ENCODE results near the gene WLS.
"Not testable (repeated sequence)": the region's sequence is repeated elsewhere in the genome, so short reads cannot be mapped to it uniquely, and the experiment has no call there.

WLS gene

GRCh38 chr1:68232289-68233148 lies at the start of gene WLS:
TSS of gene WLS (minus strand) at chr1:68232523. CDS start at chr1:68232299, 224 bp downstream.
- peak within 1 kb of the TSS; percentile 64 for H3K9ac ChIP-seq (ENCODE audit: low read length)
- peaks cover 4% of the 10 kb centered on the region for H3K4me1 ChIP-seq (ENCODE audit: control insufficient read depth, low read depth, low read length)
- no peaks in the 10 kb centered on the region for H3K9me3 ChIP-seq (ENCODE audit: control insufficient read depth, low read depth, low read length)
- H3K4me3 ChIP-seq (ENCODE audit: low read length), result peak within 1 kb of the TSS; percentile 81
- H3K27me3 ChIP-seq (ENCODE audit: control insufficient read depth, insufficient read depth, low read length), result peaks cover 100% of the 10 kb centered on the region
- H3K27ac ChIP-seq (ENCODE audit: low read length), result no peak within 1 kb of the TSS
- H3K36me3 ChIP-seq (ENCODE audit: control insufficient read depth, low read depth, low read length), result no peaks in the 10 kb centered on the region

DNA sequence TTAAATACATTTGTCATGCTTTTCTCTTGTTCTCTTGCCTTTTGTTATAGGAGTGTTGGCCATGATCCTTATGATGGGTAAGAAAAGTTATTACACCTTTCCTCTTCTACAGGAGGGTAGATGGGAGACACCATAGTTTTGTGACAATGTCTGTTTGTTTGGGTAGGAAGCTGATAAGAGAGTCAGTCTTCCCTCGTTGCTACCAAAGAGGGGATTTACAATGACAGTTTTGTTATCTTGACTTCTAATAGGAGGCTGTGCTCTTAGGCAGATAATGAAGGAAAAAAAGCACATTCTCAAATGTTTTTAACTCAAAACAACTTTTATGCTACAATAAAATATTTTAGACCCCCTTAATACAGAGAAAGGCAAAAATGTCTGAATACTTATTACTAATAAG lies 48.0 kb upstream of the WLS start:
- Histone ChIP-seq H3K9ac (ENCODE audit: low read length) (no peak overlapping the region), H3K36me3 (ENCODE audit: control insufficient read depth, low read depth, low read length) (no peaks in the 10 kb centered on the region), H3K27me3 (ENCODE audit: control insufficient read depth, insufficient read depth, low read length) (peaks cover 50% of the 10 kb centered on the region), H3K9me3 (ENCODE audit: control insufficient read depth, low read depth, low read length) (no peaks in the 10 kb centered on the region), H3K27ac (ENCODE audit: low read length) (no peak overlapping the region), H3K4me1 (ENCODE audit: control insufficient read depth, low read depth, low read length) (peaks cover 24% of the 10 kb centered on the region), H3K4me3 (ENCODE audit: low read length) (no peak overlapping the region)

DNA sequence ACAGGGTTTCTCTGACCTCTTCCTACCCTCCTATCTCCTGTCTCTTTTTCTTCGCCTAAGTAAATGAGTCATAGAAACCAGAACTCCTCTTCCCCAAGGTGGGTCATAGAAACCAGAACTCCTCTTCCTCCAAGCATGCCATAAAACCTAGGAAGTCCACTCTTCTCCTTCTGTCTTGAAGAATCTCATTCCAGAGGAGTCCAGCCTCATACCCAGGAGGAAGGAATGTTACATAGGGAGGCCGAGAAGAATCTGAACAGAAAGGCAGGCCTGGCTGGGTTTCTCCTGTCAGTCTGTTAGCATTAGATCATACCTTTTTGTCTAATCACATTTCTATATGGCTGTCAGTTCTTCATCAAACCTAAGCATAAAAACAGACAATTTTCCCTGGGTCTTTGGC lies 47.5 kb upstream of the WLS start:
- H3K9ac ChIP-seq (ENCODE audit: low read length), result no peak overlapping the region
- peaks cover 54% of the 10 kb centered on the region for H3K27me3 ChIP-seq (ENCODE audit: control insufficient read depth, insufficient read depth, low read length)
- H3K4me1 ChIP-seq (ENCODE audit: control insufficient read depth, low read depth, low read length), result peaks cover 24% of the 10 kb centered on the region
- no peak overlapping the region for H3K27ac ChIP-seq (ENCODE audit: low read length)
- no peaks in the 10 kb centered on the region for H3K9me3 ChIP-seq (ENCODE audit: control insufficient read depth, low read depth, low read length)
- no peaks in the 10 kb centered on the region for H3K36me3 ChIP-seq (ENCODE audit: control insufficient read depth, low read depth, low read length)
- no peak overlapping the region for H3K4me3 ChIP-seq (ENCODE audit: low read length)

DNA sequence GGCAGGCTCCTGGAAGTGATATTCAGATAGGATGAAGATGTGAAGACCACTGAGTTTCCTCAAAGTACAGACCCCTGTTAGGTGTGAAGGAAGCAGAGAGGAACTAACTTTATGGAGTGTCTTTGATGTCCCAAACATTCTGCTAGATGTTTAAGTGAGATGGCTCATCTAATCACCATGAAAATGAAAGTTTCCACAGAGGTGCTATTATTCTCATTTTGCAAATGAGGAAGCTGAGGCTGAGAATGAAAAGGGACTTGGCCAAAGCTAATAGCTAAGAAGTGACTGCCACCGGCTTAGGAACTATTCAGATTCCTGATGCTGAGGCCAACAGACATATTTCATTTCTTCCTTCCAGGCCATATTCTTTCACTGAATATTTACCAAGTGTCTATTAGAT lies 45.9 kb upstream of the WLS start:
- Histone ChIP-seq H3K4me3 (ENCODE audit: low read length) (no peak overlapping the region), H3K27ac (ENCODE audit: low read length) (no peak overlapping the region), H3K36me3 (ENCODE audit: control insufficient read depth, low read depth, low read length) (no peaks in the 10 kb centered on the region), H3K9ac (ENCODE audit: low read length) (no peak overlapping the region), H3K27me3 (ENCODE audit: control insufficient read depth, insufficient read depth, low read length) (peaks cover 70% of the 10 kb centered on the region), H3K9me3 (ENCODE audit: control insufficient read depth, low read depth, low read length) (no peaks in the 10 kb centered on the region), H3K4me1 (ENCODE audit: control insufficient read depth, low read depth, low read length) (peaks cover 24% of the 10 kb centered on the region)

GRCh38 chr1:68276448-68276847 lies 44.1 kb upstream of the WLS start:
- H3K9me3 ChIP-seq (ENCODE audit: control insufficient read depth, low read depth, low read length), result no peaks in the 10 kb centered on the region
- no peak overlapping the region for H3K9ac ChIP-seq (ENCODE audit: low read length)
- peaks cover 73% of the 10 kb centered on the region for H3K27me3 ChIP-seq (ENCODE audit: control insufficient read depth, insufficient read depth, low read length)
- H3K36me3 ChIP-seq (ENCODE audit: control insufficient read depth, low read depth, low read length), result no peaks in the 10 kb centered on the region
- peaks cover 24% of the 10 kb centered on the region for H3K4me1 ChIP-seq (ENCODE audit: control insufficient read depth, low read depth, low read length)
- H3K27ac ChIP-seq (ENCODE audit: low read length), result no peak overlapping the region
- H3K4me3 ChIP-seq (ENCODE audit: low read length), result no peak overlapping the region

- Histone ChIP-seq H3K9ac (ENCODE audit: low read length) (no peak overlapping the region), H3K4me3 (ENCODE audit: low read length) (no peak overlapping the region), H3K36me3 (ENCODE audit: control insufficient read depth, low read depth, low read length) (no peaks in the 10 kb centered on the region), H3K27me3 (ENCODE audit: control insufficient read depth, insufficient read depth, low read length) (peaks cover 53% of the 10 kb centered on the region), H3K27ac (ENCODE audit: low read length) (no peak overlapping the region), H3K9me3 (ENCODE audit: control insufficient read depth, low read depth, low read length) (no peaks in the 10 kb centered on the region), H3K4me1 (ENCODE audit: control insufficient read depth, low read depth, low read length) (peaks cover 22% of the 10 kb centered on the region)
These were observed 41.2 kb upstream of the WLS start for GRCh38 chr1:68273530-68273929.

DNA sequence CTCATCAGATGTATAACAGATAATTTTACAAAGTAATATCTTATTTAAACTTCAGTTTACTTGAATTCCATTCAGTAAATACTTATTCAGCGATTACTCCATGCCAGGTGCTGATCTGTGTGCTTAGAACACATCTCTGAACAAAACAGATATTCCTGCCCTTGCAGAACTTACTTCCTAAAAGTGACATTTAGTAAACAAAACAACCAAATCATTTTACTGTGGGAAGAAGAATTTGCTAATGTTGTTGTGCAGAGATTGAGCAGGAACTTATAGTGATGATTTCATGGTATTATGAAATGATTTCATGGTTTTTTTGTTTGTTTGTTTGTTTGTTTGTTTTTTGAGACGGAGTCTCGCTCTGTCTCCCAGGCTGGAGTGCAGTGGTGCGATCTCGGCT lies 39.3 kb upstream of the WLS start:
- Histone ChIP-seq H3K9me3 (ENCODE audit: control insufficient read depth, low read depth, low read length) (no peaks in the 10 kb centered on the region), H3K27me3 (ENCODE audit: control insufficient read depth, insufficient read depth, low read length) (peaks cover 34% of the 10 kb centered on the region), H3K4me3 (ENCODE audit: low read length) (no peak overlapping the region), H3K36me3 (ENCODE audit: control insufficient read depth, low read depth, low read length) (no peaks in the 10 kb centered on the region), H3K4me1 (ENCODE audit: control insufficient read depth, low read depth, low read length) (peaks cover 7% of the 10 kb centered on the region), H3K9ac (ENCODE audit: low read length) (no peak overlapping the region), H3K27ac (ENCODE audit: low read length) (no peak overlapping the region)

DNA sequence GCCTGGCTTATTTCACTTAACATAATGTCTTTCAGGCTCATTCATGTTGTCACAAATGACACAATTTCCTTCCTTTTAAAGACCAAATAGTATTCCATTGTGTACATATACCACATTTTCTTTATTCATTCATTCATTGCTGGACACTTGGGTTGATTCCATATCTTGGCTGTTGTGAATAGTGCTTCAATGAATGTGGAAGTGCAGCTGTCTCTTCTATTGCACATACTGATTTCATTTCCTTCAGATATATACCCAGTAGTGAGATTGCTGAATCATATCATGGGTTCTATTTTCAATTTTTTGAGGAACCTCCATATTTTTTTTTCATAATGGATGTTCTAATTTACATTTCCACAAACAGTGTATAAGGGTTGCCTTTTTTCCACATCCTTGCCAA lies 38.6 kb upstream of the WLS start:
- Histone ChIP-seq H3K36me3 (ENCODE audit: control insufficient read depth, low read depth, low read length) (no peaks in the 10 kb centered on the region), H3K9me3 (ENCODE audit: control insufficient read depth, low read depth, low read length) (no peaks in the 10 kb centered on the region), H3K27ac (ENCODE audit: low read length) (no peak overlapping the region), H3K9ac (ENCODE audit: low read length) (no peak overlapping the region), H3K27me3 (ENCODE audit: control insufficient read depth, insufficient read depth, low read length) (peaks cover 30% of the 10 kb centered on the region), H3K4me1 (ENCODE audit: control insufficient read depth, low read depth, low read length) (peaks cover 4% of the 10 kb centered on the region), H3K4me3 (ENCODE audit: low read length) (no peak overlapping the region)

DNA sequence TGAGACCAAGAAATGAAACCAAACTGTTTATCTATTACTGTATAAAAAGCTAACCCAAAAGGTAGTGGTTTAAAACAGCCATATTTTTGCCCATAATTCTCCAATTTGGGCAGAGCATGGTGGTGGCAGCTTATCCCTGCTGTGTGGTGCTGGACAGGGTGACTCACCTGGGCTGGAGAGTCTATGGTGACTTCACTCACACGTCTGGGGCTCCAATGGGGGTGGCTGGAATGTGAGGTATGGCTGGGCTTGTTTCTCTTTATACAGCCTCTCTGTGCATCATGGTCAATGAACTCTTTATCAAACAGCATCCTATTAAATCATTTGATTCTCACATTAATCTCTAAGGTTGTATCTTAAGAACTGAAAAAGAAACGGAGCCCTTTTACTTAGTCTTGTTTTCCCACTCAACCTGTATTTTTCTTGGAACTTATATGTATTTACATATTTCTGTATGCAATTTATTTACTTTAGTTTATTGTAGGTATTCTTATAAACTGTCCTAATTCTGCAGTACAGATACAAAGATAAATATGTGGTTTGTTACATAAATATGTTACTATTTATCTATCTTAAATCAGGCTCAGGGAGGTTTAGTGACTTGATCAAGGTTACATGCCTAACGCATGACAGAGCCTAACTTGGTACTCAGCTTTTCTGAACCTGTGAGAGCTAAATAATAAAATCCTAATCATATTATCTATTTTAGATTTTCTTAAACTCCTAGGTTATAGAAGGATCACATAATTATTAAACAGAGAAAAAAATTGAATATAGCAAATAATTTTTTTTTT lies 37.5 kb upstream of the WLS start:
- H3K9me3 ChIP-seq (ENCODE audit: control insufficient read depth, low read depth, low read length), result no peaks in the 10 kb centered on the region
- peaks cover 19% of the 10 kb centered on the region for H3K27me3 ChIP-seq (ENCODE audit: control insufficient read depth, insufficient read depth, low read length)
- H3K36me3 ChIP-seq (ENCODE audit: control insufficient read depth, low read depth, low read length), result no peaks in the 10 kb centered on the region
- no peak overlapping the region for H3K4me3 ChIP-seq (ENCODE audit: low read length)
- no peaks in the 10 kb centered on the region for H3K4me1 ChIP-seq (ENCODE audit: control insufficient read depth, low read depth, low read length)
- no peak overlapping the region for H3K27ac ChIP-seq (ENCODE audit: low read length)
- H3K9ac ChIP-seq (ENCODE audit: low read length), result no peak overlapping the region

DNA sequence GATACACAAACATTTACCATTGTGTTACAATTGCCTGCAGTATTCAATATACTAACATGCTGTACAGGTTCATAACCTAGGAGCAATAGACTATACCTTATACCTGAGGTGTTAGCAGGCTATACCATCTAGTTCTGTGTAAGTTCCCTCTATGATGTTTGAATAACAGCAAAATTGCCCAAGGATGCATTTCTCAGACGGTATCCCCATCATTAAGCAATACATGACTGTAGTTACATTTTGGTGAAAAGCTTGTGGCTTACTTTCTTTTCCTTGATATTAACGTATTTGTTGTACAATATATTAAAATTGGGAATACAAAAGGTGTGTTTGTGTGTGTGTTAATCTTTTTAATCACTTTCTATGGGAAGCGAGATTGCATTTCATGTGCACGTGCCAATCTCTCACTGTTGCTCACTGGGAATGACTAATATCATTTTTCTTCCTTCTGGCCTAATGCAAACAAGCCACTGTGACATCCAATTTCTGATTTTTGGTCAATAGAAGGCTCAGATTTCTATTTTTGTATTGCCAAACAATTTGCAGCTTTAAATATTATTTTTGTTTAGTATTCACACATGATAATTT lies 36.7 kb upstream of the WLS start:
- H3K27ac ChIP-seq (ENCODE audit: low read length), result no peak overlapping the region
- no peak overlapping the region for H3K9ac ChIP-seq (ENCODE audit: low read length)
- H3K4me3 ChIP-seq (ENCODE audit: low read length), result no peak overlapping the region

GRCh38 chr1:68256824-68257223 lies 24.5 kb upstream of the WLS start:
- H3K36me3 ChIP-seq (ENCODE audit: control insufficient read depth, low read depth, low read length); H3K27ac ChIP-seq (ENCODE audit: low read length); H3K27me3 ChIP-seq (ENCODE audit: control insufficient read depth, insufficient read depth, low read length): not testable (repeated sequence)

More for the DNA sequence above, 36.7 kb upstream of the WLS start:
- no peaks in the 10 kb centered on the region for H3K9me3 ChIP-seq (ENCODE audit: control insufficient read depth, low read depth, low read length)
- no peaks in the 10 kb centered on the region for H3K4me1 ChIP-seq (ENCODE audit: control insufficient read depth, low read depth, low read length)
- H3K27me3 ChIP-seq (ENCODE audit: control insufficient read depth, insufficient read depth, low read length), result peaks cover 10% of the 10 kb centered on the region
- no peaks in the 10 kb centered on the region for H3K36me3 ChIP-seq (ENCODE audit: control insufficient read depth, low read depth, low read length)

More at GRCh38 chr1:68256824-68257223, 24.5 kb upstream of the WLS start:
- not testable (repeated sequence) for H3K9me3 ChIP-seq (ENCODE audit: control insufficient read depth, low read depth, low read length); H3K4me1 ChIP-seq (ENCODE audit: control insufficient read depth, low read depth, low read length); H3K4me3 ChIP-seq (ENCODE audit: low read length); H3K9ac ChIP-seq (ENCODE audit: low read length)

Measured in iPS-18a (cell line).